ENCODE data around the gene TVP23C.

DNA sequence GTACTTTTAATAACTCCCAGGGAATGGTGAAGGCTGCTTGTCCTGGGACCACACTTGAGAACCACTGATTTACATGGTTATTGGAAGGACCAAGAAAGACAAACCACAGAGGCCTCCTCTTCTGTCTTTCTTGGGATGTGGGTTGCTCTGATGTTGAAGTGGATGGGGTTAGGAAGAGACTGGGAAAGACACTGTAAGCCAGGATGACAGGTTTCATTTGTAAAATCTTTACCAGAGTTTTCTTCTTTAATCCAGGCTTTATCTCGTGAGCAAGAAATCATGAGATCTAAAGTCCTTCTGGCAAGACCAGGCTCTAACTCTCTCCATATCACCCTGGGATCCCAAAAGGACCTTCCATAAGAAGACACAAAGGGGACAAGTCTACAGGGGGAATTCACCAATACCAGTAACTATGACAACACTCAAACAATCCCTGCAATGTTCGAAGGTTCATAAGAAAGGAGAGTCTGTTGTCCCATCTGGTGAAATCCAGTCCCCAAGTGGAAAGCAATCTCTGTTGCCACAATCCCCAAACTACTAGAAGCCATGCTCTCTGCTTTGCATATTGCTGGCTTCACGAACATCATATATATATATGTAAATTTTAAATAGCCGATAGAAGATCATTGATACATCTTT lies 51.1 kb downstream of the TVP23C start:
- TF ChIP-seq POLR2A (IDR thresholded peaks at IDR 0.05; ENCODE audit: borderline replicate concordance, extremely low read depth, insufficient read depth, insufficient read length) (no peak), YY1 (IDR thresholded peaks at IDR 0.05; ENCODE audit: extremely low read depth, insufficient replicate concordance, low read depth, low read length) (no peak), RAD21 (IDR thresholded peaks at IDR 0.05; ENCODE audit: low read depth) (no peak), EZH2 (IDR thresholded peaks at IDR 0.05) (no peak), POLR2AphosphoS5 (IDR thresholded peaks at IDR 0.05; ENCODE audit: low read depth, low read length) (no peak), SIN3A (IDR thresholded peaks at IDR 0.05; ENCODE audit: low read depth) (no peak), EZH2phosphoT487 (IDR thresholded peaks at IDR 0.05; ENCODE audit: borderline replicate concordance) (no peak), EGR1 (IDR thresholded peaks at IDR 0.05; ENCODE audit: low read depth) (no peak)
- TF ChIP-seq, protein P1, sequence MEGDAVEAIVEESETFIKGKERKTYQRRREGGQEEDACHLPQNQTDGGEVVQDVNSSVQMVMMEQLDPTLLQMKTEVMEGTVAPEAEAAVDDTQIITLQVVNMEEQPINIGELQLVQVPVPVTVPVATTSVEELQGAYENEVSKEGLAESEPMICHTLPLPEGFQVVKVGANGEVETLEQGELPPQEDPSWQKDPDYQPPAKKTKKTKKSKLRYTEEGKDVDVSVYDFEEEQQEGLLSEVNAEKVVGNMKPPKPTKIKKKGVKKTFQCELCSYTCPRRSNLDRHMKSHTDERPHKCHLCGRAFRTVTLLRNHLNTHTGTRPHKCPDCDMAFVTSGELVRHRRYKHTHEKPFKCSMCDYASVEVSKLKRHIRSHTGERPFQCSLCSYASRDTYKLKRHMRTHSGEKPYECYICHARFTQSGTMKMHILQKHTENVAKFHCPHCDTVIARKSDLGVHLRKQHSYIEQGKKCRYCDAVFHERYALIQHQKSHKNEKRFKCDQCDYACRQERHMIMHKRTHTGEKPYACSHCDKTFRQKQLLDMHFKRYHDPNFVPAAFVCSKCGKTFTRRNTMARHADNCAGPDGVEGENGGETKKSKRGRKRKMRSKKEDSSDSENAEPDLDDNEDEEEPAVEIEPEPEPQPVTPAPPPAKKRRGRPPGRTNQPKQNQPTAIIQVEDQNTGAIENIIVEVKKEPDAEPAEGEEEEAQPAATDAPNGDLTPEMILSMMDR (IDR thresholded peaks at IDR 0.05 in 2 of 3, conservative IDR thresholded peaks at IDR 0.05 in 1 of 3; ENCODE audit: borderline replicate concordance in 1 of 3, insufficient read depth in 1 of 3, low read depth in 2 of 3, low read length in 2 of 3): no peak
- TF ChIP-seq, protein P2, sequence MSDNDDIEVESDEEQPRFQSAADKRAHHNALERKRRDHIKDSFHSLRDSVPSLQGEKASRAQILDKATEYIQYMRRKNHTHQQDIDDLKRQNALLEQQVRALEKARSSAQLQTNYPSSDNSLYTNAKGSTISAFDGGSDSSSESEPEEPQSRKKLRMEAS (IDR thresholded peaks at IDR 0.05): no peak

Data from HCT116 (cell line).